HepG2 (cell line): ENCODE data around the gene PIP5K1C. TPM values are rescaled to one million over a fixed set of nuclear protein-coding genes. Genes with fewer than 3 reads are reported as not detected.

Source experiments
- ATF7-NPFF ChIP-seq: sonication (generic); formaldehyde crosslinking; IDR thresholded peaks from 2 replicates; pipeline ENCODE4 v1.8.1; 2023; ENCODE audit warnings: mild to moderate bottlenecking, low read depth, missing genetic modification reagents, moderate library complexity
- ATM ChIP-seq: fragments of 450-650 bp; IDR thresholded peaks from 2 replicates; pipeline ENCODE4 v1.7.1; 2017; ENCODE audit warnings: mild to moderate bottlenecking, borderline replicate concordance
- BCL6 ChIP-seq: IDR thresholded peaks from 2 replicates; pipeline ENCODE4 v1.6.1; 2016; ENCODE audit warnings: missing genetic modification reagents, missing compliant biosample characterization
- HOXA3 ChIP-seq: sonication (generic); formaldehyde crosslinking; IDR thresholded peaks from 2 replicates; pipeline ENCODE4 v1.5.0; 2020; ENCODE audit warnings: missing genetic modification reagents
- IKZF1 ChIP-seq: fragments of 450-650 bp; IDR thresholded peaks from 2 replicates; pipeline ENCODE4 v1.7.1; 2016
- MZF1 ChIP-seq: sonication (generic); formaldehyde crosslinking; IDR thresholded peaks from 2 replicates; pipeline ENCODE4 v1.8.1; 2023; ENCODE audit warnings: mild to moderate bottlenecking, missing genetic modification reagents, borderline replicate concordance
- PATZ1 ChIP-seq: sonication (generic); formaldehyde crosslinking; IDR thresholded peaks from 2 replicates; pipeline ENCODE4 v1.4.0; 2020; ENCODE audit warnings: missing genetic modification reagents
- POLR2AphosphoS5 ChIP-seq: IDR thresholded peaks from 2 replicates; pipeline ENCODE4 v1.6.1; 2012; ENCODE audit warnings: low read depth, low read length
- RBFOX2 ChIP-seq: fragments of 200-400 bp; formaldehyde crosslinking; IDR thresholded peaks from 2 replicates; pipeline ENCODE4 v1.6.1; 2017; ENCODE audit warnings: low read depth, mild to moderate bottlenecking, low read length
- SKI ChIP-seq: fragments of 450-650 bp; IDR thresholded peaks from one replicate; pipeline ENCODE4 v1.6.1; 2018; ENCODE audit warnings: mild to moderate bottlenecking; ENCODE audit not compliant: partially characterized antibody
- SNAI1 ChIP-seq: sonication (generic); formaldehyde crosslinking; IDR thresholded peaks from 2 replicates; pipeline ENCODE4 v1.5.0; 2020; ENCODE audit warnings: mild to moderate bottlenecking, missing genetic modification reagents, borderline replicate concordance
- YY1 ChIP-seq: IDR thresholded peaks from 2 replicates; pipeline ENCODE4 v1.6.1; 2011; ENCODE audit warnings: low read length, low read depth, moderate library complexity, mild to moderate bottlenecking; ENCODE audit not compliant: insufficient read depth, insufficient replicate concordance
- ZBTB49 ChIP-seq: sonication (generic); formaldehyde crosslinking; IDR thresholded peaks from 2 replicates; pipeline ENCODE4 v1.4.0; 2020; ENCODE audit warnings: missing genetic modification reagents, borderline replicate concordance
- ZBTB7B ChIP-seq: sonication (generic); formaldehyde crosslinking; IDR thresholded peaks from 2 replicates; pipeline ENCODE4 v1.4.0; 2020; ENCODE audit warnings: missing genetic modification reagents
- ZFP41 ChIP-seq: sonication (generic); formaldehyde crosslinking; IDR thresholded peaks from 2 replicates; pipeline ENCODE4 v1.4.0; 2020; ENCODE audit warnings: mild to moderate bottlenecking, missing genetic modification reagents, borderline replicate concordance
- ZNF746 ChIP-seq: sonication (generic); formaldehyde crosslinking; IDR thresholded peaks from 2 replicates; pipeline ENCODE4 v1.8.0; 2022; ENCODE audit warnings: mild to moderate bottlenecking, missing genetic modification reagents
- polyA plus RNA-seq, 8 experiments: library from polyadenylated mRNA; depleted of rRNA in 3 of 8; stranded (reverse) in 7 of 8; unstranded in 1 of 8; fragments of >200 nt; fragmentation: Illumina TruSeq in 4 of 8; extraction: Trizol in 4 of 8; gene quantifications; 2 replicates each; pipeline versions ENCODE4 v1.2.1 to v1.2.3, GENCODE V29; 2011 to 2016; ENCODE audit warnings: low read depth in 4 of 8, missing spikeins in 1 of 8, mixed read lengths in 1 of 8; ENCODE audit not compliant: insufficient read depth in 1 of 8
- total RNA-seq, 5 experiments: library from RNA; depleted of rRNA; stranded (reverse); fragments of >200 nt; fragmentation: Illumina TruSeq; extraction: Trizol; gene quantifications; 2 replicates each; pipeline ENCODE4 v1.2.3, GENCODE V29; 2016; ENCODE audit warnings: low read depth in 1 of 5
- TF ChIP-seq, protein P1 (sequence below): sonication (generic); formaldehyde crosslinking; IDR thresholded peaks from 2 replicates; pipeline ENCODE4 v1.4.0; 2020; ENCODE audit warnings: missing genetic modification reagents
- TF ChIP-seq, protein P2 (sequence below): sonication (generic); formaldehyde crosslinking; IDR thresholded peaks from 2 replicates; pipeline ENCODE4 v1.4.0; 2020; ENCODE audit warnings: missing genetic modification reagents

PIP5K1C gene
- total and polyA plus RNA-seq, 2 of the 13 experiments (the other 11 are each of a cell fraction or from before 2014, with no cell fraction given): 3.6 to 4.3 TPM

GRCh38 chr19:3668331-3669081 lies 31.8 kb downstream of the PIP5K1C start (continued):
- TF ChIP-seq, protein P1, sequence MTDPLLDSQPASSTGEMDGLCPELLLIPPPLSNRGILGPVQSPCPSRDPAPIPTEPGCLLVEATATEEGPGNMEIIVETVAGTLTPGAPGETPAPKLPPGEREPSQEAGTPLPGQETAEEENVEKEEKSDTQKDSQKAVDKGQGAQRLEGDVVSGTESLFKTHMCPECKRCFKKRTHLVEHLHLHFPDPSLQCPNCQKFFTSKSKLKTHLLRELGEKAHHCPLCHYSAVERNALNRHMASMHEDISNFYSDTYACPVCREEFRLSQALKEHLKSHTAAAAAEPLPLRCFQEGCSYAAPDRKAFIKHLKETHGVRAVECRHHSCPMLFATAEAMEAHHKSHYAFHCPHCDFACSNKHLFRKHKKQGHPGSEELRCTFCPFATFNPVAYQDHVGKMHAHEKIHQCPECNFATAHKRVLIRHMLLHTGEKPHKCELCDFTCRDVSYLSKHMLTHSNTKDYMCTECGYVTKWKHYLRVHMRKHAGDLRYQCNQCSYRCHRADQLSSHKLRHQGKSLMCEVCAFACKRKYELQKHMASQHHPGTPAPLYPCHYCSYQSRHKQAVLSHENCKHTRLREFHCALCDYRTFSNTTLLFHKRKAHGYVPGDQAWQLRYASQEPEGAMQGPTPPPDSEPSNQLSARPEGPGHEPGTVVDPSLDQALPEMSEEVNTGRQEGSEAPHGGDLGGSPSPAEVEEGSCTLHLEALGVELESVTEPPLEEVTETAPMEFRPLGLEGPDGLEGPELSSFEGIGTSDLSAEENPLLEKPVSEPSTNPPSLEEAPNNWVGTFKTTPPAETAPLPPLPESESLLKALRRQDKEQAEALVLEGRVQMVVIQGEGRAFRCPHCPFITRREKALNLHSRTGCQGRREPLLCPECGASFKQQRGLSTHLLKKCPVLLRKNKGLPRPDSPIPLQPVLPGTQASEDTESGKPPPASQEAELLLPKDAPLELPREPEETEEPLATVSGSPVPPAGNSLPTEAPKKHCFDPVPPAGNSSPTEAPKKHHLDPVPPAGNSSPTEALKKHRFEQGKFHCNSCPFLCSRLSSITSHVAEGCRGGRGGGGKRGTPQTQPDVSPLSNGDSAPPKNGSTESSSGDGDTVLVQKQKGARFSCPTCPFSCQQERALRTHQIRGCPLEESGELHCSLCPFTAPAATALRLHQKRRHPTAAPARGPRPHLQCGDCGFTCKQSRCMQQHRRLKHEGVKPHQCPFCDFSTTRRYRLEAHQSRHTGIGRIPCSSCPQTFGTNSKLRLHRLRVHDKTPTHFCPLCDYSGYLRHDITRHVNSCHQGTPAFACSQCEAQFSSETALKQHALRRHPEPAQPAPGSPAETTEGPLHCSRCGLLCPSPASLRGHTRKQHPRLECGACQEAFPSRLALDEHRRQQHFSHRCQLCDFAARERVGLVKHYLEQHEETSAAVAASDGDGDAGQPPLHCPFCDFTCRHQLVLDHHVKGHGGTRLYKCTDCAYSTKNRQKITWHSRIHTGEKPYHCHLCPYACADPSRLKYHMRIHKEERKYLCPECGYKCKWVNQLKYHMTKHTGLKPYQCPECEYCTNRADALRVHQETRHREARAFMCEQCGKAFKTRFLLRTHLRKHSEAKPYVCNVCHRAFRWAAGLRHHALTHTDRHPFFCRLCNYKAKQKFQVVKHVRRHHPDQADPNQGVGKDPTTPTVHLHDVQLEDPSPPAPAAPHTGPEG (CRISPR knock-in tag): no peak
- no peak; the same call in 1 of the 2 replicates for TF ChIP-seq ZNF746
- TF ChIP-seq BCL6: peak; percentile 28; the same call in 1 of the 2 replicates
- TF ChIP-seq PATZ1 (CRISPR knock-in tag): 0 out of 2 replicates have a peak, but pooled peaks have one; percentile 23
- TF ChIP-seq SKI: no peak
- TF ChIP-seq SNAI1 (CRISPR knock-in tag): no peak
- no peak for TF ChIP-seq YY1
- 0 out of 2 replicates have a peak, but pooled peaks have one; percentile 32 for TF ChIP-seq RBFOX2
- TF ChIP-seq HOXA3 (CRISPR knock-in tag): peak; percentile 67
- peak; percentile 26; the same call in 1 of the 2 replicates for TF ChIP-seq ZBTB7B (CRISPR knock-in tag)
- TF ChIP-seq IKZF1: no peak
- TF ChIP-seq, protein P2, sequence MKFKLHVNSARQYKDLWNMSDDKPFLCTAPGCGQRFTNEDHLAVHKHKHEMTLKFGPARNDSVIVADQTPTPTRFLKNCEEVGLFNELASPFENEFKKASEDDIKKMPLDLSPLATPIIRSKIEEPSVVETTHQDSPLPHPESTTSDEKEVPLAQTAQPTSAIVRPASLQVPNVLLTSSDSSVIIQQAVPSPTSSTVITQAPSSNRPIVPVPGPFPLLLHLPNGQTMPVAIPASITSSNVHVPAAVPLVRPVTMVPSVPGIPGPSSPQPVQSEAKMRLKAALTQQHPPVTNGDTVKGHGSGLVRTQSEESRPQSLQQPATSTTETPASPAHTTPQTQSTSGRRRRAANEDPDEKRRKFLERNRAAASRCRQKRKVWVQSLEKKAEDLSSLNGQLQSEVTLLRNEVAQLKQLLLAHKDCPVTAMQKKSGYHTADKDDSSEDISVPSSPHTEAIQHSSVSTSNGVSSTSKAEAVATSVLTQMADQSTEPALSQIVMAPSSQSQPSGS (CRISPR knock-in tag): no peak
- TF ChIP-seq ZFP41: no peak
- no peak for TF ChIP-seq ATM
- TF ChIP-seq MZF1 (CRISPR knock-in tag): 0 out of 2 replicates have a peak, but pooled peaks have one; percentile 79
- no peak for TF ChIP-seq ZBTB49 (CRISPR knock-in tag)
- no peak for TF ChIP-seq POLR2AphosphoS5
- TF ChIP-seq ATF7-NPFF (CRISPR knock-in tag): 0 out of 2 replicates have a peak, but pooled peaks have one; percentile 42
